Mesenteric fat pad (tissue), 1 donor: ENCODE results near the gene BHLHE41. TPM values are rescaled to one million over a fixed set of nuclear protein-coding genes. Genes with fewer than 3 reads are reported as not detected.

Experiments used
- DNase-seq: peaks from one replicate; pipeline ENCODE4 v3.0.0-alpha.2; 2020; ENCODE audit warnings: low spot score
- total RNA-seq: library from RNA; stranded (reverse); fragmentation: NEBNext Ultra II Directional; extraction: Animal tissue kit (Norgen Biotek cat#: 25700); gene quantifications from one replicate; pipeline ENCODE4 v1.2.1, GENCODE V29; 2021
- donor health status: DM: yes; HTN: yes; CAD: no.

The BHLHE41 gene
- total RNA-seq, 1 donor from 2014 or later: 21.0 TPM

DNA sequence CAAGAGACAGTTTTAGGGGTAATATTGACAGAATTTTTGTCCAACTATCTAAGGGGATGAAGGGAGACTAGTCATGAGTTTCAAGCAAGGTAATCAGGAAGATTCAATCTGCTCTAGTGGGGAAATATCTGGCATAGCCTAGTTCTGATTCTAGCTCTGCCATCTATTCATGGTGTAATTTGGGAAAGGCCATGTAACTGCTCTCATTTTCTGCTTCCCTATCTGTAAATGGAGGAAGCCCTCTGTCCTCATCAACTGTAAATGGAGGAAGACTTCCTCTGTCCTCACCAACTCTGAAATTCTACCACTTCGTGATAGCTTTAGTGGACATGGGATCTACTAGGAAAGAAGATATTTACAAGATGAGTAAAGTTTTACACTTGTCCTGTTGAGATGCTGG, 37.9 kb downstream of the BHLHE41 start:
- DNase-seq: no peak

- DNase-seq: no peak
Measured at GRCh38 chr12:26080911-26081310, 43.9 kb downstream of the BHLHE41 start.

- DNase-seq: no peak
Measured at GRCh38 chr12:26077915-26078702, 46.7 kb downstream of the BHLHE41 start.

Other genes with a start within 250 kb of the BHLHE41 start
- 47.0 TPM for gene RASSF8, start 166.4 kb downstream of the BHLHE41 start, total RNA-seq
- gene SSPN, start 70.5 kb upstream of the BHLHE41 start, total RNA-seq: 21.1 TPM